M059J (cell line): Measurements from ENCODE around the gene MPST. TPM values are rescaled to one million over a fixed set of nuclear protein-coding genes. Genes with fewer than 3 reads are reported as not detected.

Source experiments
- DNase-seq: peaks from one replicate; pipeline ENCODE4 v3.0.0-alpha.2; 2012; ENCODE audit warnings: low read depth
- total RNA-seq: library from RNA; depleted of rRNA; stranded (reverse); fragments of >200 nt; shearing (Covaris generic); gene quantifications from 2 replicates; pipeline ENCODE4 v1.2.3, GENCODE V29; 2014; rRNA removed

MPST gene
- total RNA-seq, 1 experiment from 2014 or later, result 53.0 TPM

- no peak for DNase-seq
These were observed 59.6 kb downstream of the MPST start for GRCh38 chr22:37079158-37079557.

Other genes with a start within 250 kb of the MPST start
- gene IFT27, start 243.6 kb upstream of the MPST start, total RNA-seq, result 14.9 and 19.7 TPM in 2 replicates
- gene PVALB, start 202.7 kb upstream of the MPST start, total RNA-seq, result not detected in 2 replicates
- gene NCF4, start 158.7 kb upstream of the MPST start, total RNA-seq, result not detected in 2 replicates
- 0.02 TPM in 1 of 2 replicates, not detected in the other for gene CSF2RB, start 106.1 kb upstream of the MPST start, total RNA-seq
- 17.1 and 24.0 TPM in 2 replicates for gene TST, start 295 bp upstream of the MPST start, total RNA-seq
- 6.8 and 13.1 TPM in 2 replicates for gene KCTD17, start 32.0 kb downstream of the MPST start, total RNA-seq
- not detected in 2 replicates for gene TMPRSS6, start 90.0 kb downstream of the MPST start, total RNA-seq
- gene IL2RB, start 130.2 kb downstream of the MPST start, total RNA-seq, result 0.07 and 0.59 TPM in 2 replicates
- gene C1QTNF6, start 168.5 kb downstream of the MPST start, total RNA-seq, result 14.0 and 16.5 TPM in 2 replicates
- not detected in 2 replicates for gene SSTR3, start 192.7 kb downstream of the MPST start, total RNA-seq
- 3.7 and 5.0 TPM in 2 replicates for gene RAC2, start 224.5 kb downstream of the MPST start, total RNA-seq